GM12878 (cell line): ENCODE measurements around the gene NLGN1.

Experiments
- BHLHE40 ChIP-seq, 2 experiments: fragments of 450-650 bp in 1 of 2; IDR thresholded peaks; 2 replicates each; pipeline ENCODE4 v1.6.1; 2011 to 2017; ENCODE audit warnings: low read depth in 2 of 2, borderline replicate concordance in 1 of 2, improper control_type of control experiment in 1 of 2, low read length in 1 of 2, mild to moderate bottlenecking in 1 of 2
- CHD1 ChIP-seq: IDR thresholded peaks from 2 replicates; pipeline ENCODE4 v1.6.1; 2012; ENCODE audit warnings: low read depth, low read length, improper control_type of control experiment
- CTCF ChIP-seq, 3 experiments: IDR thresholded peaks in 2 of 3; conservative IDR thresholded peaks in 1 of 3; 2 replicates each; pipeline ENCODE4 v1.5.1; 2011; ENCODE audit warnings: low read depth in 3 of 3, low read length in 3 of 3, mild to moderate bottlenecking in 3 of 3, control low read depth in 2 of 3, moderate library complexity in 2 of 3, inconsistent platforms in 1 of 3, mixed read lengths in 1 of 3; ENCODE audit not compliant: control insufficient read depth in 2 of 3, insufficient read depth in 1 of 3; ENCODE audit errors: extremely low read depth in 1 of 3
- E4F1 ChIP-seq: fragments of 450-650 bp; IDR thresholded peaks from 2 replicates; pipeline ENCODE4 v1.6.1; 2018; ENCODE audit warnings: borderline replicate concordance, mild to moderate bottlenecking; ENCODE audit not compliant: partially characterized antibody
- EGR1 ChIP-seq, 2 experiments: IDR thresholded peaks; 1 replicate in 1 of 2; 2 replicates in 1 of 2; pipeline ENCODE4 v1.6.1; 2011 to 2012; ENCODE audit warnings: low read depth in 2 of 2, low read length in 2 of 2, borderline replicate concordance in 1 of 2, mild to moderate bottlenecking in 1 of 2, moderate library complexity in 1 of 2
- EZH2 ChIP-seq: IDR thresholded peaks from 2 replicates; pipeline ENCODE4 v1.6.1; 2012; ENCODE audit warnings: low read depth, mild to moderate bottlenecking, control low read depth, inconsistent platforms, low read length, borderline replicate concordance; ENCODE audit not compliant: control insufficient read depth
- MAX ChIP-seq: IDR thresholded peaks from 2 replicates; pipeline ENCODE4 v1.6.1; 2012; ENCODE audit warnings: low read depth, low read length, improper control_type of control experiment
- POLR2A ChIP-seq: IDR thresholded peaks from 2 replicates; pipeline ENCODE4 v1.6.1; 2011; ENCODE audit warnings: low read depth, mild to moderate bottlenecking, low read length
- SUZ12 ChIP-seq: fragments of 200-600 bp; sonication (generic); IDR thresholded peaks from one replicate; pipeline ENCODE4 v1.6.1; 2018; ENCODE audit warnings: antibody characterized with exemption, mild to moderate bottlenecking; ENCODE audit not compliant: unreplicated experiment
- TAF1 ChIP-seq: IDR thresholded peaks from 2 replicates; pipeline ENCODE4 v1.6.1; 2011; ENCODE audit warnings: mild to moderate bottlenecking, low read depth, low read length, borderline replicate concordance
- ZNF217 ChIP-seq: fragments of 450-650 bp; IDR thresholded peaks from 2 replicates; pipeline ENCODE4 v1.6.1; 2017; ENCODE audit warnings: antibody characterized with exemption, mild to moderate bottlenecking

- TF ChIP-seq CTCF (IDR thresholded peaks at IDR 0.05 in 2 of 3, conservative IDR thresholded peaks at IDR 0.05 in 1 of 3; ENCODE audit: control insufficient read depth in 2 of 3, extremely low read depth in 1 of 3, insufficient read depth in 1 of 3, low read depth in 3 of 3, low read length in 3 of 3) (no peak), CHD1 (no peak), POLR2A (no peak), TAF1 (no peak), MAX (no peak), BHLHE40 (IDR thresholded peaks at IDR 0.05; ENCODE audit: borderline replicate concordance in 1 of 2, low read depth in 2 of 2, low read length in 1 of 2) (no peak), EGR1 (IDR thresholded peaks at IDR 0.05; ENCODE audit: borderline replicate concordance in 1 of 2, low read depth in 2 of 2, low read length in 2 of 2) (no peak), SUZ12 (no peak), ZNF217 (no peak), EZH2 (no peak), E4F1 (no peak)
Measured at GRCh38 chr3:173416070-173416469, 18.5 kb downstream of the NLGN1 start.
